OCI-LY1 (cell line): Measurements from ENCODE around the gene PLEKHG4B.

Experiments
- H2AFZ ChIP-seq: fragments of 200-600 bp; sonication (generic), shearing (Covaris generic); 2 replicates; pipeline ENCODE4 v1.6.0; 2014; ENCODE audit warnings: antibody characterized with exemption, mild to moderate bottlenecking, low read length
- H3F3A ChIP-seq: fragments of 200-600 bp; sonication (generic), shearing (Covaris generic); 2 replicates; pipeline ENCODE4 v1.6.0; 2014; ENCODE audit warnings: mild to moderate bottlenecking, antibody characterized with exemption, low read length, moderate library complexity; ENCODE audit not compliant: insufficient read depth
- H3K27ac ChIP-seq: fragments of 200-600 bp; sonication (generic); 2 replicates; pipeline ENCODE4 v1.5.1; 2014; ENCODE audit warnings: low read length, mixed run types, mild to moderate bottlenecking, low read depth; ENCODE audit not compliant: poor library complexity, severe bottlenecking
- H3K27me3 ChIP-seq: fragments of 200-600 bp; sonication (generic); 2 replicates; pipeline ENCODE4 v1.6.0; 2014; ENCODE audit warnings: antibody characterized with exemption, mild to moderate bottlenecking, low read length, moderate library complexity; ENCODE audit not compliant: insufficient read depth
- H3K36me3 ChIP-seq: fragments of 200-600 bp; sonication (generic); 2 replicates; pipeline ENCODE4 v1.6.1; 2014; ENCODE audit warnings: mild to moderate bottlenecking, antibody characterized with exemption, low read length, moderate library complexity, mixed read lengths; ENCODE audit not compliant: insufficient read depth
- H3K4me1 ChIP-seq: fragments of 200-600 bp; sonication (generic); 2 replicates; pipeline ENCODE4 v1.5.1; 2014; ENCODE audit warnings: mild to moderate bottlenecking, low read length, moderate library complexity; ENCODE audit not compliant: insufficient read depth, severe bottlenecking
- H3K4me2 ChIP-seq: fragments of 200-600 bp; sonication (generic), shearing (Covaris generic); 2 replicates; pipeline ENCODE4 v1.6.1; 2014; ENCODE audit warnings: low read length
- H3K4me3 ChIP-seq: fragments of 200-600 bp; sonication (generic); 2 replicates; pipeline ENCODE4 v1.5.1; 2014; ENCODE audit warnings: low read length, low read depth, mild to moderate bottlenecking, mixed read lengths; ENCODE audit not compliant: poor library complexity, severe bottlenecking
- H3K79me2 ChIP-seq: fragments of 200-600 bp; shearing (Covaris generic); 2 replicates; pipeline ENCODE4 v1.6.1; 2016; ENCODE audit warnings: mixed run types, low read length, mixed read lengths; ENCODE audit not compliant: insufficient read depth
- H3K9ac ChIP-seq: fragments of 200-600 bp; sonication (generic), shearing (Covaris generic); 2 replicates; pipeline ENCODE4 v1.6.1; 2014; ENCODE audit warnings: mild to moderate bottlenecking, low read length, mixed read lengths
- H3K9me2 ChIP-seq: fragments of 200-600 bp; sonication (generic), shearing (Covaris generic); 2 replicates; pipeline ENCODE4 v1.6.1; 2014; ENCODE audit warnings: low read depth, mild to moderate bottlenecking, low read length, mixed read lengths
- H3K9me3 ChIP-seq: fragments of 200-600 bp; shearing (Covaris generic); 2 replicates; pipeline ENCODE4 v1.6.1; 2014; ENCODE audit warnings: low read length, mixed read lengths
- H4K20me1 ChIP-seq: fragments of 200-600 bp; sonication (generic), shearing (Covaris generic); 2 replicates; pipeline ENCODE4 v1.6.0; 2016; ENCODE audit warnings: mild to moderate bottlenecking, low read length; ENCODE audit not compliant: insufficient read depth
- CTCF ChIP-seq: fragments of 200-600 bp; sonication (generic), shearing (Covaris generic); IDR thresholded peaks from 2 replicates; pipeline ENCODE4 v1.5.1; 2017; ENCODE audit warnings: mild to moderate bottlenecking, antibody characterized with exemption, low read length, moderate library complexity, mixed read lengths
- EZH2 ChIP-seq: fragments of 200-600 bp; sonication (generic), shearing (Covaris generic); IDR thresholded peaks from 2 replicates; pipeline ENCODE4 v1.8.0; 2017; ENCODE audit warnings: borderline replicate concordance, mixed run types, mild to moderate bottlenecking, antibody characterized with exemption, low read length, moderate library complexity, mixed read lengths

The PLEKHG4B gene

GRCh38 chr5:167511-167910, 75.5 kb downstream of the PLEKHG4B start:
- Histone ChIP-seq H3F3A (no peaks in the 10 kb centered on the region), H3K4me2 (no peak overlapping the region), H4K20me1 (no peaks in the 10 kb centered on the region), H2AFZ (no peak overlapping the region), H3K36me3 (no peaks in the 10 kb centered on the region), H3K27ac (no peak overlapping the region), H3K9me3 (no peaks in the 10 kb centered on the region), H3K4me3 (no peak overlapping the region), H3K27me3 (0 out of 2 replicates have a peak, but pooled peaks cover 4% of the 10 kb centered on the region), H3K9ac (no peak overlapping the region), H3K4me1 (no peaks in the 10 kb centered on the region), H3K9me2 (no peaks in the 10 kb centered on the region), H3K79me2 (no peaks in the 10 kb centered on the region)
- TF ChIP-seq CTCF (no peak), EZH2 (no peak)

DNA sequence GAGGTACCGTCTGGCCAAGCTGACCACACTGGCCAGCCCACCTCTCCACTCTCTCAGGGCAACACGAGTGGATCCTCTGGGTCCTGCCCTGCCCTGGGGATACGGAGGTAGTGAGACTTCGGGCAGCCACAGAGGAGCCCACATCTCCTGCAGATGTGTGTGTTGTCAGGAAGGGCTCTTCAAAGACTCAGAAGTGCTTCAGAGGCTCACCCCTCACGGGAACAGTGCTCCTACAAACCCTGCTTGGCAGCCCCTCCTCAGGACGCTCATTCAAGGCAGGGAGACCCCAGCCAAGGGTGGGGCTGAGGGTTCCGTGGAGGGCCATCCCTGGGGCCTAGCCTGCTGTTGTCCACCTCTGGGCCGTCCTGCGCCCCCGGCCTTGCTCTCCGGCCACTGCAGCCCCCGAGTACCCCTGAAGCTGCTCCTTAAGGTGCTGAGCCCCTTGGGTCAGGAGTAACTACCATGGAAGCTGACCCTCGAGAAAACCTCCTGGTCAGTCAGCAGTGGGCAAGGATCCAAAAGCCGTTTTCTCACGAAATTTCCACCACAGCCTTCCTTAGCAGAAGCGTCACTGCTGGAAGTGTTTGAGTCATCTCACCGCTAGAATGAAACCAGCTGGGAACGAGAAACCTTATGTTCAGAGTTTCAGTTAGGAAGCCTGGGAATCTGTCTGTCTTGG, 76.2 kb downstream of the PLEKHG4B start:
- Histone ChIP-seq H3K79me2 (no peaks in the 10 kb centered on the region), H3K9me2 (no peaks in the 10 kb centered on the region), H3K4me2 (no peak overlapping the region), H3K4me1 (no peaks in the 10 kb centered on the region), H3K9ac (no peak overlapping the region), H3K4me3 (no peak overlapping the region), H2AFZ (no peak overlapping the region), H3F3A (no peaks in the 10 kb centered on the region), H3K36me3 (no peaks in the 10 kb centered on the region), H3K27ac (no peak overlapping the region), H4K20me1 (no peaks in the 10 kb centered on the region), H3K9me3 (no peaks in the 10 kb centered on the region), H3K27me3 (0 out of 2 replicates have a peak, but pooled peaks cover 4% of the 10 kb centered on the region)
- TF ChIP-seq EZH2 (no peak), CTCF (no peak)

DNA sequence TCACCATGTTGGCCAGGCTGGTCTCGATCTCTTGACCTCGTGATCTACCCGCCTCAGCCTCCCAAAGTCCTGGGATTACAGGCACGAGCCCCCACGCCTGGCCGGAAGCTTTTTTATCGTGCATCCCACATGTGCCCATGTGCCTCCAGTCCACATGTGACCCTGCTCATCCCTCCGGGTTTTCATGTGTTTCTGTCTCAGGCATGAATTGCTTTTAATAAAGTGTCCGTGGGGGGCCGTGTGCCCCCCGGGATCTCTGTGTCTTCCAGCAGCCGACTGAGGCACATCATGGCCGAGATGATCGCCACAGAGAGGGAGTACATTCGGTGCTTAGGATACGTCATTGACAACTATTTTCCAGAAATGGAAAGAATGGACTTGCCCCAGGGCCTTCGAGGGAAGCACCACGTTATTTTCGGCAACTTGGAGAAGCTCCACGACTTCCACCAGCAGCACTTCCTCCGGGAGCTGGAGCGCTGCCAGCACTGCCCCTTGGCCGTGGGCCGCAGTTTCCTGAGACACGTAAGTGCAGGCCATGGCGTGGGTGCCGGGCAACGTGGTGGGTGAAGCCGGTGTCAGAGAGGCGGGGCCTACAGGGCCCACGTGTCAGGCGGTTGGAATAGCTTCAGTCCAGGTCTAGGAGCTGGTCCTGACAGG, 77.2 kb downstream of the PLEKHG4B start:
- Histone ChIP-seq H3K36me3 (no peaks in the 10 kb centered on the region), H4K20me1 (no peaks in the 10 kb centered on the region), H3K9me2 (no peaks in the 10 kb centered on the region), H3K4me2 (no peak overlapping the region), H3K9me3 (no peaks in the 10 kb centered on the region), H3K4me3 (no peak overlapping the region), H3K4me1 (no peaks in the 10 kb centered on the region), H3K79me2 (no peaks in the 10 kb centered on the region), H3K27ac (no peak overlapping the region), H2AFZ (no peak overlapping the region), H3K9ac (no peak overlapping the region), H3K27me3 (0 out of 2 replicates have a peak, but pooled peaks cover 4% of the 10 kb centered on the region), H3F3A (no peaks in the 10 kb centered on the region)
- TF ChIP-seq CTCF: no peak
- no peak for TF ChIP-seq EZH2
